OCI-LY1 (cell line): ENCODE data around the gene HOXB4.

ENCODE experiments used
- H2AFZ ChIP-seq: fragments of 200-600 bp; sonication (generic), shearing (Covaris generic); 2 replicates; pipeline ENCODE4 v1.6.0; 2014; ENCODE audit warnings: antibody characterized with exemption, mild to moderate bottlenecking, low read length
- H3F3A ChIP-seq: fragments of 200-600 bp; sonication (generic), shearing (Covaris generic); 2 replicates; pipeline ENCODE4 v1.6.0; 2014; ENCODE audit warnings: mild to moderate bottlenecking, antibody characterized with exemption, low read length, moderate library complexity; ENCODE audit not compliant: insufficient read depth
- H3K27ac ChIP-seq: fragments of 200-600 bp; sonication (generic); 2 replicates; pipeline ENCODE4 v1.5.1; 2014; ENCODE audit warnings: low read length, mixed run types, mild to moderate bottlenecking, low read depth; ENCODE audit not compliant: poor library complexity, severe bottlenecking
- H3K27me3 ChIP-seq: fragments of 200-600 bp; sonication (generic); 2 replicates; pipeline ENCODE4 v1.6.0; 2014; ENCODE audit warnings: antibody characterized with exemption, mild to moderate bottlenecking, low read length, moderate library complexity; ENCODE audit not compliant: insufficient read depth
- H3K36me3 ChIP-seq: fragments of 200-600 bp; sonication (generic); 2 replicates; pipeline ENCODE4 v1.6.1; 2014; ENCODE audit warnings: mild to moderate bottlenecking, antibody characterized with exemption, low read length, moderate library complexity, mixed read lengths; ENCODE audit not compliant: insufficient read depth
- H3K4me1 ChIP-seq: fragments of 200-600 bp; sonication (generic); 2 replicates; pipeline ENCODE4 v1.5.1; 2014; ENCODE audit warnings: mild to moderate bottlenecking, low read length, moderate library complexity; ENCODE audit not compliant: insufficient read depth, severe bottlenecking
- H3K4me2 ChIP-seq: fragments of 200-600 bp; sonication (generic), shearing (Covaris generic); 2 replicates; pipeline ENCODE4 v1.6.1; 2014; ENCODE audit warnings: low read length
- H3K4me3 ChIP-seq: fragments of 200-600 bp; sonication (generic); 2 replicates; pipeline ENCODE4 v1.5.1; 2014; ENCODE audit warnings: low read length, low read depth, mild to moderate bottlenecking, mixed read lengths; ENCODE audit not compliant: poor library complexity, severe bottlenecking
- H3K79me2 ChIP-seq: fragments of 200-600 bp; shearing (Covaris generic); 2 replicates; pipeline ENCODE4 v1.6.1; 2016; ENCODE audit warnings: mixed run types, low read length, mixed read lengths; ENCODE audit not compliant: insufficient read depth
- H3K9ac ChIP-seq: fragments of 200-600 bp; sonication (generic), shearing (Covaris generic); 2 replicates; pipeline ENCODE4 v1.6.1; 2014; ENCODE audit warnings: mild to moderate bottlenecking, low read length, mixed read lengths
- H3K9me2 ChIP-seq: fragments of 200-600 bp; sonication (generic), shearing (Covaris generic); 2 replicates; pipeline ENCODE4 v1.6.1; 2014; ENCODE audit warnings: low read depth, mild to moderate bottlenecking, low read length, mixed read lengths
- H3K9me3 ChIP-seq: fragments of 200-600 bp; shearing (Covaris generic); 2 replicates; pipeline ENCODE4 v1.6.1; 2014; ENCODE audit warnings: low read length, mixed read lengths
- H4K20me1 ChIP-seq: fragments of 200-600 bp; sonication (generic), shearing (Covaris generic); 2 replicates; pipeline ENCODE4 v1.6.0; 2016; ENCODE audit warnings: mild to moderate bottlenecking, low read length; ENCODE audit not compliant: insufficient read depth
- EZH2 ChIP-seq: fragments of 200-600 bp; sonication (generic), shearing (Covaris generic); IDR thresholded peaks from 2 replicates; pipeline ENCODE4 v1.8.0; 2017; ENCODE audit warnings: borderline replicate concordance, mixed run types, mild to moderate bottlenecking, antibody characterized with exemption, low read length, moderate library complexity, mixed read lengths
- TF ChIP-seq, protein P1 (sequence below): fragments of 200-600 bp; sonication (generic), shearing (Covaris generic); IDR thresholded peaks from 2 replicates; pipeline ENCODE4 v1.5.1; 2017; ENCODE audit warnings: mild to moderate bottlenecking, antibody characterized with exemption, low read length, moderate library complexity, mixed read lengths

Gene HOXB4

DNA sequence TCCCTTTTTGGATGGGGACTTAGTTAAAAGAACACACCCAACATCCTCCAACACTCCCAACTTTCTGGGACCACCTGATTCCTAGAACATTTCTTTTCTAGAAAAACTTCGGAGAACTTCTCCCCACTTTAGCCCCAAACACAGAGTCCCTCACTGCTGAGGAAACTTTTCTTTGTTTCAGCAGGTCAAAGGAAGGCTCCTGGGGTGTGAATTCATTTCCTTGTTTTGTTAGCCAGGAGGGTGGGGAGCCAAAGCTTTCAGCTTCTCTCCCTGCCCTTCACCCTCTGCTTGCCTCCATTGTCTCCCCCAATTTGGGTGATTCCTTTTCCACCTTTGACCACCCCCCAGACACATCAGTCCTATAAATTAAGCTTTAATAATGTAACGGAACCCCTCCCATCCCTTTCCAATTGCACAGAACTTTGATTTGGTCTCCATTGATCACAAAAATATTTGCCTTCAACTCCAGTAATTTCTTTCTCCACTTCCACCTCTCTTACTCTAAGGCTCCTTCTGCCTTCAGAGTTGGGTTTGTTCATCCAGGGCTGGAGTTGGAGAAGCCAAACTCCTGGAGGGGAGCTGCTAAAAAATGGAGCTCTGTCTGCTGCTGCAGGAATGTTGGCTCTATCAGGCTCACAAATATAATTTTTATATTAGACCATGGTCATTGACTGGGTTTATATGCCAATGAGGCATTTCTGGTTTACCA is 10.3 kb downstream of the HOXB4 start:
- Histone ChIP-seq H3K4me2 (no peak overlapping the region), H3K9me3 (no peaks in the 10 kb centered on the region), H3K4me1 (no peaks in the 10 kb centered on the region)

DNA sequence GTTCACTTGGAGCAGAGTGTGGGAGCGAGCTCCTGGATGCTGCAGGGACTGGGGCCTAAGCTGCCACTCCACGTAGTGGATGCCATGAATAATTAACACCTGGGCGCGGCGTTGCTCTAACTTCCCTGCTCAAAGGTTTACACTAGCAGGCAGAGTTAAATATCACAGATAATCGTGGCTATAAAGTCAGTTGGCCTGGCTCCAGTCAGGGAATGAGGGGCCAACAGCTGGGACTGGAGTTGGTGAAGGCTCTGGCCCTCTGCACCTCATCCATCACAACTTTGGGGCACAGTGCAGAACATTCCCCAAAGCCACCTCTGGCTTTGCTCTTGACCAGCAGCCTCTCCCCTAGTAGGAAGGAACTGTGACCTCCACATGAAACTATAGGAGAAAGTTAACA is 10.9 kb downstream of the HOXB4 start:
- Histone ChIP-seq H3F3A (no peaks in the 10 kb centered on the region), H3K4me3 (no peak overlapping the region), H3K27ac (no peak overlapping the region), H4K20me1 (no peaks in the 10 kb centered on the region), H3K9me3 (no peaks in the 10 kb centered on the region), H3K9ac (no peak overlapping the region), H3K4me2 (no peak overlapping the region), H3K9me2 (no peaks in the 10 kb centered on the region), H3K36me3 (no peaks in the 10 kb centered on the region), H3K27me3 (no peaks in the 10 kb centered on the region), H2AFZ (no peak overlapping the region), H3K79me2 (no peaks in the 10 kb centered on the region), H3K4me1 (no peaks in the 10 kb centered on the region)
- no peak for TF ChIP-seq EZH2
- TF ChIP-seq, protein P1, sequence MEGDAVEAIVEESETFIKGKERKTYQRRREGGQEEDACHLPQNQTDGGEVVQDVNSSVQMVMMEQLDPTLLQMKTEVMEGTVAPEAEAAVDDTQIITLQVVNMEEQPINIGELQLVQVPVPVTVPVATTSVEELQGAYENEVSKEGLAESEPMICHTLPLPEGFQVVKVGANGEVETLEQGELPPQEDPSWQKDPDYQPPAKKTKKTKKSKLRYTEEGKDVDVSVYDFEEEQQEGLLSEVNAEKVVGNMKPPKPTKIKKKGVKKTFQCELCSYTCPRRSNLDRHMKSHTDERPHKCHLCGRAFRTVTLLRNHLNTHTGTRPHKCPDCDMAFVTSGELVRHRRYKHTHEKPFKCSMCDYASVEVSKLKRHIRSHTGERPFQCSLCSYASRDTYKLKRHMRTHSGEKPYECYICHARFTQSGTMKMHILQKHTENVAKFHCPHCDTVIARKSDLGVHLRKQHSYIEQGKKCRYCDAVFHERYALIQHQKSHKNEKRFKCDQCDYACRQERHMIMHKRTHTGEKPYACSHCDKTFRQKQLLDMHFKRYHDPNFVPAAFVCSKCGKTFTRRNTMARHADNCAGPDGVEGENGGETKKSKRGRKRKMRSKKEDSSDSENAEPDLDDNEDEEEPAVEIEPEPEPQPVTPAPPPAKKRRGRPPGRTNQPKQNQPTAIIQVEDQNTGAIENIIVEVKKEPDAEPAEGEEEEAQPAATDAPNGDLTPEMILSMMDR, result no peak

More for the DNA sequence above, 10.3 kb downstream of the HOXB4 start:
- H3F3A ChIP-seq, result no peaks in the 10 kb centered on the region
- no peaks in the 10 kb centered on the region for H3K27me3 ChIP-seq
- H3K79me2 ChIP-seq, result no peaks in the 10 kb centered on the region
- no peak overlapping the region for H3K9ac ChIP-seq
- H3K36me3 ChIP-seq, result no peaks in the 10 kb centered on the region
- H3K27ac ChIP-seq, result no peak overlapping the region
- no peak for TF ChIP-seq EZH2
- TF ChIP-seq, protein P1, result no peak
- H4K20me1 ChIP-seq, result no peaks in the 10 kb centered on the region
- no peak overlapping the region for H2AFZ ChIP-seq
- no peak overlapping the region for H3K4me3 ChIP-seq
- no peaks in the 10 kb centered on the region for H3K9me2 ChIP-seq

DNA sequence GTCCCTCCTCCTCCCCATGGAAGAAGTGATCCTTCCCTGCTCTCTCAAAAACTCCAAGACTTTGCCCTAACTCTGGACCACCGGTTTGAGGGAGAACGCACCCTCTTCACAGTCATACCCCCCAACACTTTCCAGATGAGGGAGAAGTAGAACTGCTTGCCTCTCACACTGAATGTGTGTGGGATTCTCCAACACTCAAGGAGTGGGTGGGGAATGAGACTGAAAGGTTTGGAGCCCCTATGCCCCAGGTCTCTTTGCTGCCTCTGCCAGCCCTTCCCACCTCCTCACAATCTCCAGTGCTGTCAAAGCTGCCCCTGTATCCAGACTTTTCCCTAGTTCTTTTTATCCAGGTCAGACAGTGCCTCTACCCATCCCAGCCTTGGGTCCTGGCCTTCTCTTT is 11.4 kb downstream of the HOXB4 start:
- H3K79me2 ChIP-seq, result no peaks in the 10 kb centered on the region
- no peak overlapping the region for H3K27ac ChIP-seq
- H3K27me3 ChIP-seq, result no peaks in the 10 kb centered on the region

More for the DNA sequence above, 11.4 kb downstream of the HOXB4 start:
- no peak for TF ChIP-seq EZH2
- TF ChIP-seq, protein P1, result no peak
- H4K20me1 ChIP-seq, result no peaks in the 10 kb centered on the region
- H3K4me3 ChIP-seq, result no peak overlapping the region
- no peaks in the 10 kb centered on the region for H3K9me2 ChIP-seq
- no peaks in the 10 kb centered on the region for H3K9me3 ChIP-seq
- H3K36me3 ChIP-seq, result no peaks in the 10 kb centered on the region
- no peak overlapping the region for H2AFZ ChIP-seq
- no peaks in the 10 kb centered on the region for H3F3A ChIP-seq
- no peaks in the 10 kb centered on the region for H3K4me1 ChIP-seq
- H3K4me2 ChIP-seq, result no peak overlapping the region
- H3K9ac ChIP-seq, result no peak overlapping the region
